ENCODE data around the gene GDPD5. TPM values are rescaled to one million over a fixed set of nuclear protein-coding genes. Genes with fewer than 3 reads are reported as not detected.

The GDPD5 gene
- polyA plus RNA-seq, 3 donors, result 9.2 to 13.6 (median 12.1) TPM

DNA sequence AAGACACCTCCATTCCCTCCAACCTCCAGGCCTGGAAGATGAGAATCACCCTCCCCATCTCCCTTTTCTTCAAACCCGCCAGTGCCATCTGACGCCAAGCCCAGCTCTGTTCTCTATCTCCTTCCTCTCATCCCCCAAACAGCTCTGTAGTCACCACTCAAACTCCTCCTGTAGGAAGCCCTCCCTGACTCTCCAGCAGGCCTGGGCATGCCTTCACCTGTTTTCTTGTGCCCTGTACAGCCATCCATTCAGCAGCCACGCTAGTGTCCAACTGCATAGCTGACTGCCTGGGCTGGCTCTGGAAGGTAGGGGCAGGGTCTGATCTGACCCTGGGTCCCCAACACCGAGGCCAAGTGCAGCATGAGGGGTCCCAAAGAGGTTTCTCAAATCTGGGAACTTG lies 25.0 kb downstream of the GDPD5 start:
- no peak for DNase-seq (ENCODE audit: extremely low read depth in 1 of 11, low read depth in 9 of 11, low spot score in 4 of 11)

DNA sequence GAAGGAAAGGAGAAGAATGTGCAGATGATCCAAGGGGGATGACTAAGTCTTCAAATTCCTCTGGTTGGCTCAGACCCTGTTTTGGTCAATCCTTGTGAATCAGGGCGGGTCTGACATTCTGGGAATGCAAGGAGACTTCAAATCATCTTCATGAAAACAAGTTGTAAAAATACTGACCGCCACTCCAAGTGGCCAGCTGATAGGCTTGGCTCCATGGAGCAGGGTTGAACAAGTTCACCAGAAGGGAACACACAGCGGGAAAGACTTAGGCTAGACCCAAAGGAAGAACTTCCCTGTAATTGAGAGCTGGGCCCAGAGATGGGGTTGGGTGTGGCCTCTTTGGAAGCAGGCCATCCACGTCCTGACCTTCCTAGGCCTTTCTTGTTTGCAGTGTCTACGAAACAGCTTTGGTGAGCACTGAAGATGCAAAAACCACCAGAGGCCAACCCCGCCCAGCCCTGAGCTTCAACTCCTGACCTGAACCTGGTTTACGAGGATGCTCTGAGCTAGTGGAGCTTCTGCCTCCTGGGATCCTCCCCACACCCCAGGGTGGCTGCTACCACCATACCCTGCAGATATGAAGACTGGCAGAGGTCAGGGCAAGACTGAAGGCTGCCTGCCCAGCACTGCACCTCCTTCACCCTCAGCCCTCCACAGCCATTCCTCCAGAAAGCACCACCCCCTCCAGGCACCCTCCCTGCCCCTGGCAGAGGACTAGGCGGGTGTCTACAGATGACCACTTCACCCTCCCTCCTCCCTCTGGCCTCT lies 26.1 kb downstream of the GDPD5 start:
- DNase-seq (ENCODE audit: extremely low read depth in 1 of 11, low read depth in 9 of 11, low spot score in 4 of 11), result no peak

DNA sequence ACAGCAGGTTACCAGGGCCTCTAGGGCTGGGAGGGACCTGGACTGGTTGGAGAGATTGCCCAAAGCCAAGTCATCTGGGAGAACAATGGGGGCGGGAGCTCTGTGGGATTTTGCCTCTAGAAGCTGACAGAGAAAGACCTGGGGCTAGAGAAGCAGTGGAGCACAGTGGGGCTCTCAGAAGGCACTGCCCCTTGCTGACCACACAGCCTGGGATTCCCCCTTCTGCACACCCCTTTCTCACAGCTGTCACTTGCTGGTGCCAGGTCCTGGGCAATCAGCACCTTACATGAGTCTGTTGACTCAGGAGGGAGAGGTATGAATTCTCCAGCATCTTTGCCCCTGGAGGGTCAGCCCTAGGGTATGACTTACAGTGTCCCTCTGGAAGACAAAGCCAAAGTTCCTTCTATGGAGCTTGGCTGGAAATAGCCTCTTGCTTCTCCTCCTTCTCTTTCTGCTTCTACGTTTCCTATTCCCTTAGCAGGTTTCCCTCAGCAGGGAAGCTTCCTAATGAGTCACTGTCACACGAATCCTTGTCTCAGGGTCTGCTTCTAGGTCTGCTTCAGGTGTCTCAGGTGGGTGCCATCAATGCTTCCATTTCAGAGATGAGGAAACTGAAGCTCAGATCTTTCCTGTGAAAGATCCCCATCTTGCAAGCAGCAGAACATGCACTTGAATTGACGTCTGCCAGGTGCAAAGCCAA lies 27.0 kb downstream of the GDPD5 start:
- DNase-seq (ENCODE audit: extremely low read depth in 1 of 11, low read depth in 9 of 11, low spot score in 4 of 11), result no peak

DNA sequence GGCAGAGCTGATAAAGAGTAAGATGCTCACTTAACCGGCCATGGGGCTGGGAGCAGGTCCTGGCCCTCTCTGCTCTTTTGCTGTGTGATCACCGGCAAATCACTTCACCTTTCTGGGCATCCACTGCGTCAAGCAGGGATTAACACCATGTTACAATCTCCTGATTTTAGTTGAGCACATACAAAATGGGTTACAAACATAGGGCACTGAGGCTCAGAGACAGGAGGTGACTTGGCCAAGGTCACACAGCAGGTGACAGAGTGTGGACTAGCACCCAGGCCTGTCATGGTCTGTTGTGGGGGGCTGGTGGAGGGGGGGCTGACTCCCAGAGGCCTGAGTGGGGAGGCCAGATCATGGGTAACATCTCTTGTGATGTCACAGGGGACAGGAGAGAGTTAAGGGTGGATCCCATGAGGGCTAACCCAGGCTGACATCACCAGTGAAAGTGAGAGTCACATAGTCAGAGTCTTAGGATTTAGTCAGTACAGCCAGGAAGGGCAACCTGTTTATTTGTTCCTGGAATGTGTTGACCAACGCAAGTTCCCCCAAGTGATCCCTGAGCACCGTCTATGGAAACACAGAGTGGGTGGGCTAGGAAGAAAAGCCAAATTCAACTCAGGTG lies 27.8 kb downstream of the GDPD5 start:
- DNase-seq (ENCODE audit: extremely low read depth in 1 of 11, low read depth in 9 of 11, low spot score in 4 of 11), result no peak

DNA sequence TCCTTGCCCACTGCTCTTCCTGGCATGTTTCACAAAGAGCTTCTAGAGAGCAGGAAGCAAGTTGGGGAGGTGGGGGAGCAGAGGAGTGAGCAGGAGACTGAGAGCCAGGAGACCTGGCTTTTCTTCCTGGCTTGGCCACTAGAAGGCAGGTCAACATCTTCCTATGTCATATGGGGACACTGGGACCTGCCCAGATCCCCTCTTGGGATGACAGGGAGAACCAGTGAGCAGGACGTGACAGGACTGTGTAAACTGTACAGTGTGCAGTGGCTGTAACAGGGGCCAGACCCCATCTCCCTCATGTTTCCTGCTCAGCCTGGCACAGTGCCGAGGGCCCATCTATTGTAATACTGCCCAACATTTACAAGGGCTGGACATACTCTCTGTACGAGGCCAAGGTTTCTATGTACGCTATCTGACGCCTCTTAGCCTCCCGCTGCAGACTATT lies 29.4 kb downstream of the GDPD5 start:
- no peak for DNase-seq (ENCODE audit: extremely low read depth in 1 of 11, low read depth in 9 of 11, low spot score in 4 of 11)

DNA sequence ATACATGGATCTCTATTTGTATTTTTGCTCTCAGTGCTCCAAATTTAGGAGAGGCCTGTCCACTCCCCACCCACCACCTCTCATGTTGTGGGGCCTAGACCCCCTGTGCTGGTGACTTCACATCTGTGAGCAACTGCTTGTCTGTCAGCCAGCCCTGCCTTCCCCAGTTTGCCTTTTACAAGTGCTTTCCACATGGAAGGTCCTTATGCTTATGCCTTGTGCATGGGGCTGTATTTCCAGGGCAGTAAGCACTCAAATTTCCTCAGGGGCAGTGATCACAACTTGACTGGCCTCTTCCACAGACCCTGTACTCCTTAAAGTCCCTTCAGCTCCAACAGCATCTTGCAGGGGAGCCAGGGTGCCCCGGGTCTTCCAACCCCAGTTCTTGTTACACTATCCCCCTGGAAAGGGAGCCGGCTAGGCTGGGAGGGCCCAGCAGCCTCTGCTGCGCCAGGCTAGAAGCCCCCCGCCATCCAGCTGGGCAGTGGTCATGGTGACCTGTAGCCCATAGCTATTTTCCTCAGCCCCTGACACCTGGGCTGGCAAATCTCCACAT lies 29.9 kb downstream of the GDPD5 start:
- DNase-seq (ENCODE audit: extremely low read depth in 1 of 11, low read depth in 9 of 11, low spot score in 4 of 11), result no peak

DNA sequence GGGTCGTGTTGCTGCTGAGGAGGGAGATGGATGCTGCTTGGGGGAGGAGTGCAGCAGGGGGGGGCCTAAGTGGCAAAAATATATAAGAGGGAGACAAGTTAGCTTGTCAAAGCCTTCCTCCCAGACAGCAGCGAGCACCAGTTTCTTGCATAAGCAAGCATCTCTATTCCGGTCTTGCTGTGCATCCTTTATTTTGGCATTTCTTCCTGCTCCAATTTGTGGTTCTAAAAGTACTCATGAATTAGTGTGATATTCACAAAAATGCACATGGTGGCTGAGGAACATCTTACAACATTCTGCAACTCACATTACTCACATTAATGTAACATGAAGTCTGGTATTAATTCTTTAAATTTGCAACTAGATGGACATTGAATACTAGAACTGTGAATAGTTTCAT lies 32.1 kb downstream of the GDPD5 start:
- no peak for DNase-seq (ENCODE audit: extremely low read depth in 1 of 11, low read depth in 9 of 11, low spot score in 4 of 11)

DNA sequence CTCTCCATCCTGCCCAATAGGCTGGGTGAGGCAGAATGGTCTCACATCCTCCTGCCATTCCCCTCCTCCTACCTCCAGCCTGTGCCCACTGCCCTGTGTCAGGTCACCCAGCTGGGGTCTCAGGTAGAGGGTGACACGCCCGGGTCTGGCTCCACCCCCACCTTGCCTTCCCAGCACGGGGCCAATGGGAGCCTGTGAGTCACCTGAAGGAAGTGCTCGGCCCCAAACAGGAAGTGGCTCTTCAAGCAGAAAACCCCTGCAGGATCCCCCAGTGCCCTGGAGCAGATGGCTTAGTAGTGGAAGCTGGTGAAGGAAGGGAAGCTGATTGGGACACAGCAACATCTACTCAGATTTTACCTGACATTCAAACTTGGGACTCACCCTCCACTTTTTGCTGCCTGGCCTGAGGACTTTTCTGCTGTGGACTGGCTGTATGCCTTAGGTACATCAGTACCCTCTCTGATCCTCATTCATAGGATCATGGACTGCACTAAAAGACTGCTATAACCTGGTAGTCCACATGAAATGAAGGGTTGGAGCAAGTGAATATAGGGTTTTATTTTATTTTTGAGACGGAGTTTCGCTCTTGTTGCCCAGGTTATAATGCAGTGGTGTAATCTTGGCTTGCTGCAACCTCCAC lies 33.4 kb downstream of the GDPD5 start:
- DNase-seq (ENCODE audit: extremely low read depth in 1 of 11, low read depth in 9 of 11, low spot score in 4 of 11), result no peak

DNA sequence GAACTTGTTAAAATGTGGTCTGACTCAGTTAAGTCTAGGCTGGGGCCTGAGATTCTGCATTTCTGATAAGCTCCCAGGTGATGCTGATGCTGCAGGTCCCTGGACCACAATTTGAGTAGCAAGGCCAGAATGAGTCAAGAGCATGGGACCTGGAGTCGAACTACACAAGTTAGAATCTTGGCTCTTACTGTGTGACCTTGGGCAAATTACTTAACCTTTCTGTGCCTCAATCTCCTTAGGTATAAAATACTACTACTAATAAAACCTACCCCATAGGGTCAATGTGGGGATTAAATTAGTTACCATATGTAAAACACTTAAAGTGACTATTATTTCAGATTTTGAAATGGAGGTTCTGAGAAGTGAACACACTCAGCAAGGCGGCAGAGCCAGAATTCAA lies 34.3 kb downstream of the GDPD5 start:
- DNase-seq (ENCODE audit: extremely low read depth in 1 of 11, low read depth in 9 of 11, low spot score in 4 of 11), result no peak

DNA sequence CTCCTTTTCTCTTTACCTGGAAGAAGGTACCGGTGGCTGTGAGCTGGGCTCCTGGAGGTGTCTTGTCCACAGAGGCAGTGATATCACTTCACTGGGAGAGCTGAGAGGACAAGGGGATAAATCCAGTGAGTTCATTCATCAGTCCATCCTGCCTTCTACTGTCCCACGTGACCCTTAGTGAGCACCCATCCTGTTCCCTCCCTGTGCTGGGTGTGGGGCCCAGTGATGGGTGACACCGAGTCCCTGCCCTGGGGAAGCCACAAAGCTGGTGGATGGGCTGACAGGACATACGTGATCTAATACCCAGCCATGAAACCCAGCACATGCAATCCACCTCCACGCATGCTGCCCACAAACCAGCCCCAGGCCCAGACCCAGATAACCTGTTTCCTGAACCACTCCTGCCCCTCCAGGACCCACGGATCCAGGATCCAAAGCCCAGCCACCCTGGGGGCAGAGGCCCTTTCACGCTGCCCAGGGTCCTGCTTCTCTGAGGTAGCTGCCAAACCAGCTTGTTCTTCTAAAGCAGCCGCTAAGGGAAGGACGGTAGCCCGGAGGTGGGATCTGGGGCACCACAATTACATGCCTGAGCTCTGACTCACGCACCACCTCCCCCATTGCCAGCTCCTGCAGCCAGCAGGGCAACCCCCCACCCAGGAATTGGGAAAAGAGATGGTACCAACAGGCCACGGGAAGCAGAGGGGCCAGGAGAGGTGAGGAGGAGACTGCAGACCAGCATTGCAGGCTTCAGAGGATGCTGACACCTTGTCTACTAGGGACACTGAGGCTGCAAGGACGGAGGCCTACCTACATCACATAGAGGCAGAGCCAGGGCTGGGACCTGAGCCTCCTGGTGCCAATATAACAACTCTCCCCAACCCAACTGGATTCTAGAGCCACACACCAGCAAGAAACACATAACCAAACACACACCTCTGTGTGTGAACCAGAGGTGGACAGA lies 35.2 kb downstream of the GDPD5 start:
- no peak for DNase-seq (ENCODE audit: extremely low read depth in 1 of 11, low read depth in 9 of 11, low spot score in 4 of 11)

DNA sequence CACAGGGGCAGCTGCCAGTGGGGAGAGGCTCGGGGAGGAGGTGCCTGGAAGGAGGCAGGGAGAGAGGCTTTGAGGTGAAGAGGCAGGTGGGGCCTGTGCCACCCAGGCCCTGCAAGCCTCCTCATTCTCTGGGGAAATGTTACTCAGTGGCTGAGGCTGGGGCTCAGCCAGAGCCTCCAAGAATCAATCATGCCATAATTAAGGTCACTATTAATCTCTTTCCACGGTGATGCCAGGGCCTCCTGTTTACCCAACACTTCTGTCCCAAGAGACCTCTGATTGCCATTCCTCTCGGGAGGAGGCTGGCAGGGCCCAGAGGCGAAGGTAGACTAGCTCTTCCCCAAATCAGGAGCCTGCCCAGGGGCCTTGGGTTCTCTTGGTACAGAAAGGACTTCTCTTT lies 38.4 kb downstream of the GDPD5 start:
- DNase-seq (ENCODE audit: extremely low read depth in 1 of 11, low read depth in 9 of 11, low spot score in 4 of 11), result no peak

DNA sequence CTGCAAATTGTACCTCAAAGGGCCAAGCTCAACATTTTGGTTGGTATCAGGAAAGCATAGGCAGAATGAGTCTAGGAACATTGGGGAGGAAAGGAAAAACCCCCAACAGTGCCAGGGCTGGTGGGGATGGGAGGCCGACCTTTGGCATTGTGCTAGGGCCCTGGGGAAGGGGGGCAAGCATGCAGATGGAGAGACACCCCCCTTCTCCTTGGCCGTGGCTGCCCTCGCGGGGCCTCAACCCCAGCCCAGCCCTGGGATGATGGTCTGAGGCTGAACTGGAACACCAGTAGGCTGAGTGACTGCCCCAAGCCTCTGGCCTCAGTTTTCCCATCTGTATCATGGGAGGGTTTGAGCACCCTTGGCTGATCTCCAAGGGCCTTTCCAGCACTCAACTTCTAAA lies 40.0 kb downstream of the GDPD5 start:
- DNase-seq (ENCODE audit: extremely low read depth in 1 of 11, low read depth in 9 of 11, low spot score in 4 of 11), result no peak

DNA sequence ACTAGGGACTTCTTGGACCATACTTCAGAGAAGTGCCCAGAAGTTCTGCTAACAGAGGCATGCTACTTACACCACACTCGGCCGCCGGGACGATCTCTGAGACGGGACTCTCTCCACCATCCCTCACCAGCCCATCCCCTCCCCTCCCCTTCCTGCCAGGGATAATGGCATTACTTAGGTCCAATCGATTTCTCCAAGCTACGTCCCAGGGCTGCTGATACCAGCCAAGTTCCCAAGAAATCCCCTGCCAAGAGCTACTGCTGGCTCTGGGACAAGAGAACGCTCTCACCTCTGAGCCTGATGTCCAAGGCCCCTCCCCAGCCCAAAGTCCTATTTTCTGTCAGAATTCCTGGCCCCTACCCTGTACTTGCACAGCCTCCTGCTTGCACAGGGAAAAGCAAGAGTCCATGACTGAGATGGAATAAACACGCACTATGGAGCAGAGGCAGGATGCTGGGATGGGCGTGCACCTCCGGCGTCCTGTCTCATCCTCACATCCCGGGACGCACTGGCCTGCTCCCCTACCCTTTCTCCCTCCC lies 42.7 kb downstream of the GDPD5 start:
- DNase-seq (ENCODE audit: extremely low read depth in 1 of 11, low read depth in 9 of 11, low spot score in 4 of 11), result no peak

DNA sequence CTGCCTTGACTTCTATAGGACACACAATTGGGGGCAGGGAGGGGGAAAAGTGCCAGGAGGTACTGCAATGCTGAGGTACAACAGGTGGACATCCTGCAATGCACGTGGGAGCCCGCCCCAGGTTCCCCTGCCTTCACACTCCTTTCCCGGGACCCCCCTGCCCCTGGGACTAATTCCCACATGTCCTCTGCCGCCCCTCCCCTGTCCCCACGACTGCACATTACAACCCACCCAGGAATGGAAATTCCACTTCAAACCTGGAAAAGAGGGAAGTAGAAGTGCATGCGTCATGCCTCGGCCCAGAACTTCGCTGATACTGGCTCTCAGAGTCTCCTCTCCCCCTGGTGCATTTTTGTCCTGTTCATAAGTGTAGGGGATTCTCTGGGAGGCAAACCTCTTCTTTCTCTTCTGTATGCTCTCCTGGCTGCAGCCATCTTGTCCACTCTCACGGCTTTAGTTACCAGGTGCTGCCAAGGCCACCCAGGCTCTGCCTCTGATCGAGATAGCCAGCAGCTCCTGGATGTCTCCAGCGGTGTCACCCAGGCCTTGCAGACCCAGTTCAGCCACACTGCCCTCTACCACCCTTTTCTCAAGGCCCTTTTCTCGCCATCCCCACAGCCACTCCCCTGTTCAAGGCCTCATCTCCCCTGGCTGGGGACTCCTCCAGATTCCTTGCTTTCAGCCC lies 43.7 kb downstream of the GDPD5 start:
- no peak for DNase-seq (ENCODE audit: extremely low read depth in 1 of 11, low read depth in 9 of 11, low spot score in 4 of 11)

DNA sequence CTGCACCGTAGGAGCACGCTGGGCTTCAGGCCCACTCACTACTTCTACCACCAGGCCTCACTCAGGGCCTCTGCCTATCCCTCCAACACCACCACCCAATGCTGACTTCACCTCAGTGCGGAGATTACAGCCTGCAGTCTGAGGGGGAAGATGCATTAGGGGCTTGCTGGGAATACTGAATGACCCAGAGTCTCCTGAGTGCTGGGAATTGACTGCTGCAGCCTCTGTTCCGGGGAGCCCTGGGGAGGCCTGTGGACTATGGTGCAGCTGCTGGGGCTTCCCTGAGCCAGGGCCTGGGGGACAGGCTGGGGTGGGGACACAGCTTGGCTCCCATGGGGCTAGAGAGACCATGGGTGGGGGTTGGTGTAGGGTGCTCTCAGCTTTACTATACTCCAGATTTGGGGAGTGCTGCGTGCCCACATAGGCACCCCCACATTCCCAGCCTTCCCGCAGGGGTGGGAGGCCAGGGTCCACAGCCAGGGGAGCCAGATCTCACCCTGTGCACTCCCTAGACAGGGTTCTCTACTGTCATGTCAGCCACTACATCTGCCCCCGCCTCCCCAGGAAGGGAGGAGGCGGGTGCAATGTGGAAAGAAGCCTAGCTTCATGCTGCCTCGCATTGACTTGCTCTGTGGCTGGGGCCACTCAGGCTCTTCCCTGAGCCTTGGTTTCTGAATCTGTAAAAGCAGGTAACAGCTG lies 44.4 kb downstream of the GDPD5 start:
- no peak for DNase-seq (ENCODE audit: extremely low read depth in 1 of 11, low read depth in 9 of 11, low spot score in 4 of 11)

DNA sequence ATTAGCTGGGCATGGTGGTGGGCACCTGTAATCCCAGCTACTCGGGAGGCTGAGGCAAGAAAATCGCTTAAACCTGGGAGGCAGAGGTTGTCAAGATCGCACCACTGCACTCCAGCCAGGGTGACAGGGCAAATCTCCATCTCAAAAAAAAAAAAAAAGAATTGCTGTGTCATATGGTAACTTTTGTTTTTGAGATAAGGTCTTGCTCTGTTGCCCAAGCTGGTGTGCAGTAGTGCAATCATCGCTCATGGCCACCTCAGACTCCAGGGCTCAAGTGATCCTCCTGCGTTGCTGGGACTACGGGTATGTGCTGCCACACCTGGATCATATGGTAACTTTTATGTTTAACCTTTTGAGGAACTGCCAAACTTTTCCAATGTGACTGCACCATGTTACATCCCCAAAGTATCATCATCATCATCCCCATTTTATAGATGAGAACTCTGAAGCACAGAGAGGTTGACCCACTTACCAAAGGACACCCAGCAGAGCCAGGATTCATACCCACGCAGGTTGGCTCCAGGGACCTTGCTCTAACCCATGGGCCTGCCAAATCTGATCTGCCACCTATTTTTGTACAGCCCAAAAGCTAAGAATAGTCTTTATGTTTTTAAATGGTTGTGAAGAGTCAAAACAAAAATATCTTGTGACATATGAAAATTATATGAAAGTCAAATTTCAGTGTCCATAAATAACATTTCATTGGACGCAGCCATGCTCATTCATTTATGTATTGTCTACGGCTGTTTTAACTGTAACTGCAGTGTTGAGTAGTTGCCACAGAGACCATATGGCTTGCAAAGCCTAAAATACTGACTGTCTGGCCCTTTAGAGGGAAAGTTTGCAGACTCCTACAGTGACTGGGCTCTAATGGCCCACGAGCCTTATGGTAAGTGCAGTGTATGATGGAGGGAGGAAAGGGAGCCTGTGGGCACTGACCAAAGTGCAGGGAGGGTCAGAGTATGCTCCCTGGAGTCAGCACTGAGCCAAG lies 45.3 kb downstream of the GDPD5 start:
- no peak for DNase-seq (ENCODE audit: extremely low read depth in 1 of 11, low read depth in 9 of 11, low spot score in 4 of 11)

Measured in renal cortex interstitium (tissue), 11 donors.